Caco-2 (cell line): Measurements from ENCODE around the gene DYRK1B. TPM values are rescaled to one million over a fixed set of nuclear protein-coding genes. Genes with fewer than 3 reads are reported as not detected.

ENCODE experiments used
- BruUV-seq: library from RNA; stranded (reverse); fragments of 400-500 nt; replicated peaks from 2 replicates; lab custom pipeline; 2021; lab: Mats Ljungman, UMichigan
- CTCF ChIA-PET: fragments of 300-600 bp; sonication (Branson Sonifier 250); formaldehyde crosslinking; loops from one replicate; lab custom pipeline; 2022; ENCODE audit warnings: antibody characterized with exemption; lab: Charles Lee
- POLR2A ChIA-PET: fragments of 300-600 bp; sonication (Branson Sonifier 250); formaldehyde crosslinking; loops from one replicate; lab custom pipeline; 2022; ENCODE audit warnings: antibody characterized with exemption; lab: Charles Lee
- DNase-seq, 2 experiments: peaks; one replicate each; pipeline versions ENCODE4 v3.0.0 to v3.0.0-alpha.2; 2020 to 2022
- H3K27me3 ChIP-seq: replicated peaks from 2 replicates; pipeline ENCODE4 v1.6.0; 2011; ENCODE audit warnings: low read length; ENCODE audit not compliant: control insufficient read depth, insufficient read depth
- H3K36me3 ChIP-seq: 2 replicates; pipeline ENCODE4 v1.5.1; 2011; ENCODE audit warnings: low read length; ENCODE audit not compliant: control insufficient read depth, insufficient read depth
- H3K4me1 ChIP-seq: fragments of 250-450 bp; sonication (Bioruptor Pico); 2 replicates; pipeline ENCODE4 v1.5.1; 2020; ENCODE audit warnings: mild to moderate bottlenecking
- H3K4me3 ChIP-seq: 2 replicates; pipeline ENCODE4 v1.5.1; 2011; ENCODE audit warnings: low read depth, mild to moderate bottlenecking, control low read depth, low read length
- H3K9me3 ChIP-seq: fragments of 250-450 bp; sonication (Bioruptor Pico); 2 replicates; pipeline ENCODE4 v1.5.1; 2020; ENCODE audit warnings: mild to moderate bottlenecking, moderate library complexity
- H3K27ac Mint-ChIP-seq: one replicate; pipeline ENCODE4 v1.8.0; 2022; ENCODE audit warnings: mixed read lengths; ENCODE audit not compliant: unreplicated experiment
- H3K27me3 Mint-ChIP-seq: one replicate; pipeline ENCODE4 v1.8.0; 2022; ENCODE audit warnings: mixed read lengths; ENCODE audit not compliant: insufficient read depth, unreplicated experiment
- H3K36me3 Mint-ChIP-seq: one replicate; pipeline ENCODE4 v1.8.0; 2022; ENCODE audit warnings: mild to moderate bottlenecking, mixed read lengths; ENCODE audit not compliant: insufficient read depth, unreplicated experiment
- H3K4me1 Mint-ChIP-seq: one replicate; pipeline ENCODE4 v1.8.0; 2022; ENCODE audit warnings: low read depth, mixed read lengths; ENCODE audit not compliant: unreplicated experiment
- H3K4me3 Mint-ChIP-seq: one replicate; pipeline ENCODE4 v1.8.0; 2022; ENCODE audit warnings: mild to moderate bottlenecking, moderate library complexity, mixed read lengths; ENCODE audit not compliant: unreplicated experiment
- H3K9me3 Mint-ChIP-seq: one replicate; pipeline ENCODE4 v1.8.0; 2022; ENCODE audit warnings: mixed read lengths; ENCODE audit not compliant: unreplicated experiment
- intact Hi-C: fragments of 100-400 bp; cut with micrococcal nuclease; formaldehyde crosslinking; loops from one replicate; pipeline ENCODE4 v1.10.0; 2022; ENCODE audit not compliant: unreplicated experiment
- total RNA-seq: library from RNA; stranded (reverse); gene quantifications from 2 replicates; pipeline ENCODE4 v1.2.3, GENCODE V29; 2022
- TF ChIP-seq, protein P1 (sequence below), 2 experiments: fragments of 200-600 bp in 1 of 2; IDR thresholded peaks; 1 replicate in 1 of 2; 2 replicates in 1 of 2; pipeline versions ENCODE4 v1.5.1 to v1.8.0; 2011 to 2022; ENCODE audit warnings: antibody characterized with exemption in 1 of 2, control low read depth in 1 of 2, inconsistent platforms in 1 of 2, low read depth in 1 of 2, low read length in 1 of 2, mild to moderate bottlenecking in 1 of 2, moderate library complexity in 1 of 2; ENCODE audit not compliant: insufficient read depth in 1 of 2, severe bottlenecking in 1 of 2, unreplicated experiment in 1 of 2

The DYRK1B gene
- total RNA-seq, 1 experiment from 2014 or later, result 5.4 TPM

DNA sequence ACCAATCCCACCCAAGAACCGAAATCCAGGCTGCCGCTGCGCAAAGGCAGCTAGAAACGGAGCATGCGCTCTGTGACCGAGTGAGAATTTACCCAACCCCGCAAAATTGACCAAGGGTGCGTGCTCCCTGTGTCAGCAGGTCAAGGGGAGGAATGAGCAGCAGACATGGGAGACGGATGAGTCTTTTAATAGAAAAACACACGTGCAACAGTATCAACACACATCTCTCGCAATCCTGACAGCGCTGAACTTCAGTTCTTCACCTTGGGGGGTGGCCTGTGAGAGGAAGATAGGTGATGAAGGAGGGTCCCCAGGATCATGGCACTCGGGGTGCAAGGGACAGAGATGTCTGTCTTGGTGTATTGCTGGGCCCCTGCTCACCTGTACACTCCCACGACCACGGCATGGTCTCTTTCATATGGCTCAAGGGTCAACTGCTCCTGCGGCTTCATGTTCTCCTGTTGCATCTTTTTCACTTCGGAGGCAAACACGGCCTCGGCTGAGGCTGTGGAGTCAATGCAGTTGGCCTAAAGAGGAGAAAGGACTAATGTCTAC, 402 bp upstream of the DYRK1B start:
- TF ChIP-seq, protein P1, sequence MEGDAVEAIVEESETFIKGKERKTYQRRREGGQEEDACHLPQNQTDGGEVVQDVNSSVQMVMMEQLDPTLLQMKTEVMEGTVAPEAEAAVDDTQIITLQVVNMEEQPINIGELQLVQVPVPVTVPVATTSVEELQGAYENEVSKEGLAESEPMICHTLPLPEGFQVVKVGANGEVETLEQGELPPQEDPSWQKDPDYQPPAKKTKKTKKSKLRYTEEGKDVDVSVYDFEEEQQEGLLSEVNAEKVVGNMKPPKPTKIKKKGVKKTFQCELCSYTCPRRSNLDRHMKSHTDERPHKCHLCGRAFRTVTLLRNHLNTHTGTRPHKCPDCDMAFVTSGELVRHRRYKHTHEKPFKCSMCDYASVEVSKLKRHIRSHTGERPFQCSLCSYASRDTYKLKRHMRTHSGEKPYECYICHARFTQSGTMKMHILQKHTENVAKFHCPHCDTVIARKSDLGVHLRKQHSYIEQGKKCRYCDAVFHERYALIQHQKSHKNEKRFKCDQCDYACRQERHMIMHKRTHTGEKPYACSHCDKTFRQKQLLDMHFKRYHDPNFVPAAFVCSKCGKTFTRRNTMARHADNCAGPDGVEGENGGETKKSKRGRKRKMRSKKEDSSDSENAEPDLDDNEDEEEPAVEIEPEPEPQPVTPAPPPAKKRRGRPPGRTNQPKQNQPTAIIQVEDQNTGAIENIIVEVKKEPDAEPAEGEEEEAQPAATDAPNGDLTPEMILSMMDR (IDR thresholded peaks at IDR 0.05; ENCODE audit: insufficient read depth in 1 of 2, low read depth in 1 of 2, low read length in 1 of 2, severe bottlenecking in 1 of 2, unreplicated experiment in 1 of 2), result no peak
- Mint-ChIP-seq H3K4me3 (peak overlapping the region; percentile 44), H3K36me3 (peaks cover 75% of the 10 kb centered on the region), H3K4me1 (peaks cover 3% of the 10 kb centered on the region), H3K27me3 (no peaks in the 10 kb centered on the region), H3K27ac (peak overlapping the region; percentile 65), H3K9me3 (no peaks in the 10 kb centered on the region)
- Histone ChIP-seq H3K27me3 (no peaks in the 10 kb centered on the region), H3K4me1 (no peaks in the 10 kb centered on the region), H3K36me3 (peaks cover 6% of the 10 kb centered on the region), H3K9me3 (no peaks in the 10 kb centered on the region), H3K4me3 (no peak overlapping the region)
- intact Hi-C loops, result no loop called here
- ChIA-PET CTCF (interaction anchor here (0.7 to 1.1 kb wide), 2 partner anchors 12 to 136 kb away, joined by 5 to 6 read pairs; partner anchors contain the start of gene FBL), POLR2A (no interaction called here)
- no peak for DNase-seq
- no TSS peak for BruUV-seq

DNA sequence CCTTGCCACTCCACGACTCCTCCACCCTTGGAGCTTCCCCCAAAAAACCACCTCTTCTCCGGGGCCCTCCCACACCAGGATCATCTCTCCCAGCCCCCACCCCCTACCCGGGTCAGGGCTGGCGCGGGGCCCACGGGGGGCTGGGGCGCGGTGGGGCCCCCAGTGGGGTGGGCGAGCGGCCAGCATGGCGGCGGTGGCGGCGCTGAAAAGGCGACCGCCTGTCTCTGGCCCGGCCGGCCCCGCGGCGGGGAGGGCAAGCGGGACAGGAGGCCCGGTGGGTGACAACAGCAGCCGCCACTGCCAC, 850 bp downstream of the DYRK1B start:
- Mint-ChIP-seq H3K4me3 (no peak overlapping the region), H3K27ac (peak overlapping the region; percentile 57), H3K9me3 (no peaks in the 10 kb centered on the region), H3K4me1 (no peaks in the 10 kb centered on the region), H3K27me3 (no peaks in the 10 kb centered on the region), H3K36me3 (peaks cover 70% of the 10 kb centered on the region)
- no TSS peak for BruUV-seq
- intact Hi-C loops, result no loop called here
- CTCF ChIA-PET, result interaction anchor here (1.1 kb wide), 1 partner anchor 13 kb away, joined by 5 read pairs; the partner anchor contains the start of gene FBL
- H3K36me3 ChIP-seq, result peaks cover 6% of the 10 kb centered on the region
- POLR2A ChIA-PET, result interaction anchor here (0.9 kb wide), 1 partner anchor 138 kb away, joined by 3 read pairs; the partner anchor contains the start of gene PSMC4
- H3K9me3 ChIP-seq, result no peaks in the 10 kb centered on the region
- TF ChIP-seq, protein P1 (IDR thresholded peaks at IDR 0.05; ENCODE audit: insufficient read depth in 1 of 2, low read depth in 1 of 2, low read length in 1 of 2, severe bottlenecking in 1 of 2, unreplicated experiment in 1 of 2), result no peak
- no peak for DNase-seq
- H3K4me1 ChIP-seq, result no peaks in the 10 kb centered on the region
- H3K4me3 ChIP-seq, result no peak overlapping the region
- H3K27me3 ChIP-seq, result no peaks in the 10 kb centered on the region

DNA sequence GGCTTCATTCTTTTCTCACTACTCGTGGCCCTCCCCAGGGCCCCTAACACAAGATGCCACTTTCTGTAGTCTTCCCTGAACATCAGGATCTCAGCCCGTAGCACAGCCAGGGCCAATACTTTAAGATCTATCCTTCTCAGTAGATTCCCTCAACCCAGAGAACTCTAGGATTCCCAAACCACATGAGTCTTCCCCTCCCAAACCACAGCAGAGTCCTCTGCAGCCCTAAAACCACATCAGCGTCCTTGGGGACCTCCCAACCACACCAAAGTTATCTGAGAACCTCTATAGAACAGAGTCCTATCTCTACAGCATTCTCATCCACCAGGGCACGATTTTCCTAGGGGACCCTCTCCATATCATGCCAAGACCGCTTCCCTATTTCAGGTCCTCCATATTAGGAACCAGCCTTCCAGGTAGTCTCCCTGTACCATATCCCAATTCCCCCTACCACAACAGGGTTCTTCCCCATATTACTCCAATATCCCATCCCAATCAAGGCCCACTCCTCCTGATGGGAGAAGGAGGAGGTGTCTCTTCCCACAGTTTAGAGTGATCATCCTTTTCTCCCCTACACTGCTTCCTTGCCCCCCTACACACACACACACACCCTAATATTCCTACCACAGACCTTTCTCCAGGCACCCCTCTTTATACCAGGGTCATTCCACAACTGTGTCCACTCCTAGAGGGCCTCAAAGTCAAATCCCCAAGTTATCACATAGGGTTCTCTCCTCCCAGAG, 1.4 kb downstream of the DYRK1B start:
- Mint-ChIP-seq H3K9me3 (no peaks in the 10 kb centered on the region), H3K4me3 (no peak overlapping the region), H3K4me1 (no peaks in the 10 kb centered on the region), H3K27ac (peak overlapping the region; percentile 57), H3K36me3 (peaks cover 64% of the 10 kb centered on the region), H3K27me3 (no peaks in the 10 kb centered on the region)
- no peak for DNase-seq
- intact Hi-C loops, result no loop called here
- TF ChIP-seq, protein P1 (IDR thresholded peaks at IDR 0.05; ENCODE audit: insufficient read depth in 1 of 2, low read depth in 1 of 2, low read length in 1 of 2, severe bottlenecking in 1 of 2, unreplicated experiment in 1 of 2), result no peak
- peaks cover 5% of the 10 kb centered on the region for H3K36me3 ChIP-seq
- no TSS peak for BruUV-seq
- no peaks in the 10 kb centered on the region for H3K4me1 ChIP-seq
- POLR2A ChIA-PET, result no interaction called here
- no peak overlapping the region for H3K4me3 ChIP-seq
- no peaks in the 10 kb centered on the region for H3K27me3 ChIP-seq
- CTCF ChIA-PET, result no interaction called here
- no peaks in the 10 kb centered on the region for H3K9me3 ChIP-seq
